Calu3 (cell line): ENCODE results near the gene HES3. TPM values are rescaled to one million over a fixed set of nuclear protein-coding genes. Genes with fewer than 3 reads are reported as not detected.

Source experiments
- BruUV-seq: library from RNA; stranded (reverse); fragments of 400-500 nt; replicated peaks from 2 replicates; lab custom pipeline; 2021; lab: Mats Ljungman, UMichigan
- CTCF ChIA-PET: fragments of 300-600 bp; sonication (Branson Sonifier 250); formaldehyde crosslinking; loops from one replicate; lab custom pipeline; 2022; ENCODE audit warnings: antibody characterized with exemption; lab: Charles Lee
- DNase-seq: peaks from one replicate; pipeline ENCODE4 v3.0.0; 2022
- H3K27ac Mint-ChIP-seq: one replicate; pipeline ENCODE4 v1.8.0; 2022; ENCODE audit warnings: mixed read lengths; ENCODE audit not compliant: unreplicated experiment
- H3K27me3 Mint-ChIP-seq: one replicate; pipeline ENCODE4 v1.8.0; 2022; ENCODE audit warnings: mixed read lengths; ENCODE audit not compliant: unreplicated experiment
- H3K36me3 Mint-ChIP-seq: one replicate; pipeline ENCODE4 v1.8.0; 2022; ENCODE audit warnings: mild to moderate bottlenecking, moderate library complexity, mixed read lengths; ENCODE audit not compliant: insufficient read depth, unreplicated experiment
- H3K4me1 Mint-ChIP-seq: one replicate; pipeline ENCODE4 v1.8.0; 2022; ENCODE audit warnings: mild to moderate bottlenecking, low read depth, mixed read lengths; ENCODE audit not compliant: unreplicated experiment
- H3K4me3 Mint-ChIP-seq: one replicate; pipeline ENCODE4 v1.8.0; 2022; ENCODE audit warnings: mild to moderate bottlenecking, low read depth, moderate library complexity, mixed read lengths; ENCODE audit not compliant: unreplicated experiment
- H3K9me3 Mint-ChIP-seq: one replicate; pipeline ENCODE4 v1.8.0; 2022; ENCODE audit warnings: low read depth, mixed read lengths; ENCODE audit not compliant: unreplicated experiment
- CTCF ChIP-seq: fragments of 200-600 bp; IDR thresholded peaks from one replicate; pipeline ENCODE4 v1.8.0; 2022; ENCODE audit warnings: antibody characterized with exemption; ENCODE audit not compliant: unreplicated experiment
- intact Hi-C: fragments of 100-400 bp; cut with micrococcal nuclease; formaldehyde crosslinking; loops from one replicate; pipeline ENCODE4 v1.10.0; 2022; ENCODE audit not compliant: unreplicated experiment
- total RNA-seq: library from RNA; stranded (reverse); gene quantifications from 2 replicates; pipeline ENCODE4 v1.2.3, GENCODE V29; 2022

The HES3 gene
- total RNA-seq, 1 experiment from 2014 or later, result not detected

GRCh38 chr1:6251681-6252373, 7.8 kb downstream of the HES3 start:
- no TSS peak for BruUV-seq
- no peaks in the 10 kb centered on the region for H3K9me3 Mint-ChIP-seq
- H3K4me3 Mint-ChIP-seq, result no peak overlapping the region
- TF ChIP-seq CTCF, result no peak
- H3K36me3 Mint-ChIP-seq, result peaks cover 4% of the 10 kb centered on the region
- no peak overlapping the region for H3K27ac Mint-ChIP-seq
- H3K27me3 Mint-ChIP-seq, result peaks cover 19% of the 10 kb centered on the region
- no peak for DNase-seq
- no peaks in the 10 kb centered on the region for H3K4me1 Mint-ChIP-seq
- intact Hi-C loops, result no loop called here
- CTCF ChIA-PET, result interaction anchor here (0.6 kb wide), 1 partner anchor 142 kb away, joined by 3 read pairs; the partner anchor contains the start of gene ACOT7

- no peaks in the 10 kb centered on the region for H3K4me1 Mint-ChIP-seq
- intact Hi-C loops, result no loop called here
- no peak overlapping the region for H3K27ac Mint-ChIP-seq
- H3K36me3 Mint-ChIP-seq, result peaks cover 4% of the 10 kb centered on the region
- H3K9me3 Mint-ChIP-seq, result no peaks in the 10 kb centered on the region
- H3K4me3 Mint-ChIP-seq, result no peak overlapping the region
- H3K27me3 Mint-ChIP-seq, result peaks cover 14% of the 10 kb centered on the region
- BruUV-seq, result no TSS peak
- DNase-seq, result no peak
- CTCF ChIA-PET, result no interaction called here
- TF ChIP-seq CTCF, result no peak
Observed at GRCh38 chr1:6252374-6252710, 8.4 kb downstream of the HES3 start.

- TF ChIP-seq CTCF, result no peak
- Mint-ChIP-seq H3K27ac (no peak overlapping the region), H3K27me3 (peaks cover 3% of the 10 kb centered on the region), H3K4me3 (no peak overlapping the region), H3K4me1 (no peaks in the 10 kb centered on the region), H3K9me3 (no peaks in the 10 kb centered on the region), H3K36me3 (no peaks in the 10 kb centered on the region)
- DNase-seq, result no peak
- no TSS peak for BruUV-seq
- CTCF ChIA-PET, result no interaction called here
- intact Hi-C loops, result no loop called here
Observed at GRCh38 chr1:6253380-6253779, 9.4 kb downstream of the HES3 start.

- Mint-ChIP-seq H3K4me1 (no peaks in the 10 kb centered on the region), H3K9me3 (no peaks in the 10 kb centered on the region), H3K27ac (no peak overlapping the region), H3K36me3 (peaks cover 2% of the 10 kb centered on the region), H3K4me3 (no peak overlapping the region), H3K27me3 (no peaks in the 10 kb centered on the region)
- TF ChIP-seq CTCF, result no peak
- CTCF ChIA-PET, result interaction anchor here (0.7 kb wide), 1 partner anchor 226 kb away, joined by 4 read pairs; no protein-coding TSS in a partner anchor
- no peak for DNase-seq
- no TSS peak for BruUV-seq
- intact Hi-C loops, result no loop called here
Observed at GRCh38 chr1:6254691-6255090, 10.7 kb downstream of the HES3 start.
